GM12878 (cell line): ENCODE measurements around the gene TIGAR. TPM values are rescaled to one million over a fixed set of nuclear protein-coding genes. Genes with fewer than 3 reads are reported as not detected.

Source experiments
- EGR1 ChIP-seq, 2 experiments: IDR thresholded peaks; 1 replicate in 1 of 2; 2 replicates in 1 of 2; pipeline ENCODE4 v1.6.1; 2011 to 2012; ENCODE audit warnings: low read depth in 2 of 2, low read length in 2 of 2, borderline replicate concordance in 1 of 2, mild to moderate bottlenecking in 1 of 2, moderate library complexity in 1 of 2
- EP300 ChIP-seq, 2 experiments: fragments of 150-350 bp in 1 of 2; IDR thresholded peaks; 2 replicates each; pipeline ENCODE4 v1.6.1; 2011 to 2012; ENCODE audit warnings: low read depth in 2 of 2, low read length in 2 of 2, borderline replicate concordance in 1 of 2, improper control_type of control experiment in 1 of 2, inconsistent platforms in 1 of 2; ENCODE audit not compliant: control insufficient read depth in 1 of 2
- ESRRA ChIP-seq: IDR thresholded peaks from 2 replicates; pipeline ENCODE4 v1.6.1; 2012; ENCODE audit warnings: mild to moderate bottlenecking, low read length, improper control_type of control experiment
- HDGF ChIP-seq: fragments of 450-650 bp; IDR thresholded peaks from 2 replicates; pipeline ENCODE4 v1.6.1; 2016; ENCODE audit warnings: antibody characterized with exemption
- JUNB ChIP-seq: IDR thresholded peaks from 2 replicates; pipeline ENCODE4 v1.6.1; 2016; ENCODE audit warnings: antibody characterized with exemption, mild to moderate bottlenecking
- MEF2B ChIP-seq: fragments of 450-650 bp; IDR thresholded peaks from 2 replicates; pipeline ENCODE4 v1.6.1; 2018; ENCODE audit warnings: mild to moderate bottlenecking, moderate library complexity; ENCODE audit not compliant: partially characterized antibody, poor library complexity, severe bottlenecking
- MLLT1 ChIP-seq: fragments of 450-650 bp; IDR thresholded peaks from 2 replicates; pipeline ENCODE4 v1.6.1; 2016; ENCODE audit warnings: mild to moderate bottlenecking
- MTA2 ChIP-seq: fragments of 450-650 bp; IDR thresholded peaks from 2 replicates; pipeline ENCODE4 v1.6.1; 2016; ENCODE audit warnings: low read depth, mild to moderate bottlenecking, moderate library complexity
- NKRF ChIP-seq: fragments of 450-650 bp; conservative IDR thresholded peaks from 2 replicates; pipeline ENCODE4 v1.6.1; 2017; ENCODE audit warnings: mild to moderate bottlenecking, moderate library complexity
- NR2C2 ChIP-seq: IDR thresholded peaks from 2 replicates; pipeline ENCODE4 v1.6.1; 2011; ENCODE audit warnings: borderline replicate concordance, low read depth; ENCODE audit not compliant: control insufficient read depth, insufficient read length
- POLR2A ChIP-seq: IDR thresholded peaks from 2 replicates; pipeline ENCODE4 v1.6.1; 2011; ENCODE audit warnings: low read depth, mild to moderate bottlenecking, low read length
- RBBP5 ChIP-seq: fragments of 200-600 bp; sonication (generic); conservative IDR thresholded peaks from 2 replicates; pipeline ENCODE4 v1.6.1; 2016
- RFX5 ChIP-seq: IDR thresholded peaks from 2 replicates; pipeline ENCODE4 v1.6.1; 2011; ENCODE audit warnings: low read depth, low read length, improper control_type of control experiment
- SRF ChIP-seq, 2 experiments: IDR thresholded peaks; 2 replicates each; pipeline ENCODE4 v1.6.1; 2011; ENCODE audit warnings: low read depth in 2 of 2, low read length in 2 of 2, mild to moderate bottlenecking in 1 of 2, moderate library complexity in 1 of 2
- TBL1XR1 ChIP-seq: IDR thresholded peaks from 2 replicates; pipeline ENCODE4 v1.6.1; 2012; ENCODE audit warnings: low read depth, low read length, improper control_type of control experiment
- WRNIP1 ChIP-seq: IDR thresholded peaks from 2 replicates; pipeline ENCODE4 v1.6.1; 2011; ENCODE audit warnings: low read depth, low read length, improper control_type of control experiment, borderline replicate concordance
- ZBED1 ChIP-seq: IDR thresholded peaks from 2 replicates; pipeline ENCODE4 v1.6.1; 2016; ENCODE audit warnings: borderline replicate concordance
- ZBTB33 ChIP-seq: fragments of 450-650 bp; IDR thresholded peaks from 2 replicates; pipeline ENCODE4 v1.6.1; 2017; ENCODE audit warnings: mild to moderate bottlenecking
- ZBTB40 ChIP-seq: fragments of 450-650 bp; IDR thresholded peaks from 2 replicates; pipeline ENCODE4 v1.6.1; 2016; ENCODE audit warnings: mild to moderate bottlenecking, moderate library complexity, borderline replicate concordance
- ZZZ3 ChIP-seq: IDR thresholded peaks from 2 replicates; pipeline ENCODE4 v1.6.1; 2011; ENCODE audit warnings: low read depth; ENCODE audit not compliant: control insufficient read depth, insufficient read length
- polyA plus RNA-seq, 11 experiments: library from polyadenylated mRNA; depleted of rRNA in 4 of 11; unstranded in 6 of 11; stranded (reverse) in 5 of 11; fragments of >200 nt; fragmentation: Nextera tagmentation in 4 of 11; fragmentation: Illumina TruSeq in 1 of 11; extraction: Ambion mirVana in 4 of 11; extraction: Trizol in 1 of 11; gene quantifications; 1 replicate in 1 of 11; 2 replicates in 10 of 11; pipeline versions ENCODE4 v1.2.1 to v1.2.3, GENCODE V29; 2011 to 2016; ENCODE audit warnings: inconsistent platforms in 2 of 11, missing spikeins in 2 of 11, low read depth in 1 of 11
- total RNA-seq, 4 experiments: library from RNA; depleted of rRNA in 3 of 4; stranded (reverse); fragments of >200 nt in 3 of 4; fragmentation: Illumina TruSeq in 1 of 4; extraction: Trizol in 1 of 4; gene quantifications; 2 replicates each; pipeline versions ENCODE4 v1.2.1 to v1.2.3, GENCODE V29; 2013 to 2021

TIGAR gene
- total and polyA plus RNA-seq, 10 of the 15 experiments (the other 5 are each of a cell fraction or from before 2014, with no cell fraction given) = 7.6 to 45.7 (median 16.5) TPM

GRCh38 chr12:4276524-4277204, 44.3 kb upstream of the TIGAR start (continued):
- TF ChIP-seq MLLT1 = peak; percentile 76
- no peak for TF ChIP-seq ZBTB40
- TF ChIP-seq WRNIP1 = no peak
- TF ChIP-seq NR2C2 = no peak
- no peak for TF ChIP-seq ZBTB33
- TF ChIP-seq TBL1XR1 = no peak
- TF ChIP-seq RBBP5 = no peak
- TF ChIP-seq EP300 (IDR thresholded peaks at IDR 0.05; ENCODE audit: borderline replicate concordance in 1 of 2, control insufficient read depth in 1 of 2, low read depth in 2 of 2, low read length in 2 of 2) = no peak
- TF ChIP-seq RFX5 = no peak
- peak; percentile 32 for TF ChIP-seq MTA2
- TF ChIP-seq SRF (IDR thresholded peaks at IDR 0.05; ENCODE audit: low read depth in 2 of 2, low read length in 2 of 2) = 0 out of 4 replicates have a peak, but pooled peaks of 1 of the 2 experiments have one; percentile 9
- TF ChIP-seq EGR1 (IDR thresholded peaks at IDR 0.05; ENCODE audit: borderline replicate concordance in 1 of 2, low read depth in 2 of 2, low read length in 2 of 2) = 0 out of 3 replicates have a peak, but pooled peaks of 1 of the 2 experiments have one; percentile 38
- no peak for TF ChIP-seq NKRF
- TF ChIP-seq POLR2A = 0 out of 2 replicates have a peak, but pooled peaks have one; percentile 42
- TF ChIP-seq ESRRA = no peak
- TF ChIP-seq JUNB = peak; percentile 34; the same call in 1 of the 2 replicates
- TF ChIP-seq MEF2B = peak; percentile 18
- TF ChIP-seq ZBED1 = 0 out of 2 replicates have a peak, but pooled peaks have one; percentile 34
- no peak for TF ChIP-seq ZZZ3
- TF ChIP-seq HDGF = peak; percentile 79; the same call in 1 of the 2 replicates
